ENCODE data around the gene ARF1. TPM values are rescaled to one million over a fixed set of nuclear protein-coding genes. Genes with fewer than 3 reads are reported as not detected.

ARF1 gene
- total RNA-seq, 1 experiment from 2014 or later = 330 TPM

- ChIA-PET CTCF (interaction anchor here (1.1 to 1.3 kb wide), 2 partner anchors 19 to 85 kb away, joined by 3 to 6 read pairs; no protein-coding TSS in a partner anchor), POLR2A (no interaction called here)
- Mint-ChIP-seq H3K4me3 (no peak overlapping the region), H3K27me3 (ENCODE audit: low read depth) (no peaks in the 10 kb centered on the region), H3K36me3 (peaks cover 33% of the 10 kb centered on the region), H3K4me1 (peaks cover 28% of the 10 kb centered on the region), H3K27ac (no peak overlapping the region; the same call in 1 of the 2 replicates), H3K9me3 (peaks cover 11% of the 10 kb centered on the region)
- DNase-seq (ENCODE audit: low spot score) (no peak), ATAC-seq (no peak)
- TF ChIP-seq, protein P1, sequence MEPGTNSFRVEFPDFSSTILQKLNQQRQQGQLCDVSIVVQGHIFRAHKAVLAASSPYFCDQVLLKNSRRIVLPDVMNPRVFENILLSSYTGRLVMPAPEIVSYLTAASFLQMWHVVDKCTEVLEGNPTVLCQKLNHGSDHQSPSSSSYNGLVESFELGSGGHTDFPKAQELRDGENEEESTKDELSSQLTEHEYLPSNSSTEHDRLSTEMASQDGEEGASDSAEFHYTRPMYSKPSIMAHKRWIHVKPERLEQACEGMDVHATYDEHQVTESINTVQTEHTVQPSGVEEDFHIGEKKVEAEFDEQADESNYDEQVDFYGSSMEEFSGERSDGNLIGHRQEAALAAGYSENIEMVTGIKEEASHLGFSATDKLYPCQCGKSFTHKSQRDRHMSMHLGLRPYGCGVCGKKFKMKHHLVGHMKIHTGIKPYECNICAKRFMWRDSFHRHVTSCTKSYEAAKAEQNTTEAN (CRISPR knock-in tag; IDR thresholded peaks at IDR 0.05) = no peak
- TF ChIP-seq NFE2L1 (CRISPR knock-in tag; IDR thresholded peaks at IDR 0.05) = no peak
- no peak for TF ChIP-seq CREB1 (CRISPR knock-in tag; IDR thresholded peaks at IDR 0.05)
- TF ChIP-seq ATF6 (CRISPR knock-in tag; IDR thresholded peaks at IDR 0.05) = no peak
- no peak for TF ChIP-seq OVOL2 (CRISPR knock-in tag; IDR thresholded peaks at IDR 0.05; ENCODE audit: borderline replicate concordance)
- TF ChIP-seq, protein P2, sequence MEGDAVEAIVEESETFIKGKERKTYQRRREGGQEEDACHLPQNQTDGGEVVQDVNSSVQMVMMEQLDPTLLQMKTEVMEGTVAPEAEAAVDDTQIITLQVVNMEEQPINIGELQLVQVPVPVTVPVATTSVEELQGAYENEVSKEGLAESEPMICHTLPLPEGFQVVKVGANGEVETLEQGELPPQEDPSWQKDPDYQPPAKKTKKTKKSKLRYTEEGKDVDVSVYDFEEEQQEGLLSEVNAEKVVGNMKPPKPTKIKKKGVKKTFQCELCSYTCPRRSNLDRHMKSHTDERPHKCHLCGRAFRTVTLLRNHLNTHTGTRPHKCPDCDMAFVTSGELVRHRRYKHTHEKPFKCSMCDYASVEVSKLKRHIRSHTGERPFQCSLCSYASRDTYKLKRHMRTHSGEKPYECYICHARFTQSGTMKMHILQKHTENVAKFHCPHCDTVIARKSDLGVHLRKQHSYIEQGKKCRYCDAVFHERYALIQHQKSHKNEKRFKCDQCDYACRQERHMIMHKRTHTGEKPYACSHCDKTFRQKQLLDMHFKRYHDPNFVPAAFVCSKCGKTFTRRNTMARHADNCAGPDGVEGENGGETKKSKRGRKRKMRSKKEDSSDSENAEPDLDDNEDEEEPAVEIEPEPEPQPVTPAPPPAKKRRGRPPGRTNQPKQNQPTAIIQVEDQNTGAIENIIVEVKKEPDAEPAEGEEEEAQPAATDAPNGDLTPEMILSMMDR (IDR thresholded peaks at IDR 0.05) = no peak
- no peak for TF ChIP-seq GABPB1 (CRISPR knock-in tag; IDR thresholded peaks at IDR 0.05)
- TF ChIP-seq MXD4 (CRISPR knock-in tag; IDR thresholded peaks at IDR 0.05; ENCODE audit: borderline replicate concordance) = no peak
- TF ChIP-seq, protein P3, sequence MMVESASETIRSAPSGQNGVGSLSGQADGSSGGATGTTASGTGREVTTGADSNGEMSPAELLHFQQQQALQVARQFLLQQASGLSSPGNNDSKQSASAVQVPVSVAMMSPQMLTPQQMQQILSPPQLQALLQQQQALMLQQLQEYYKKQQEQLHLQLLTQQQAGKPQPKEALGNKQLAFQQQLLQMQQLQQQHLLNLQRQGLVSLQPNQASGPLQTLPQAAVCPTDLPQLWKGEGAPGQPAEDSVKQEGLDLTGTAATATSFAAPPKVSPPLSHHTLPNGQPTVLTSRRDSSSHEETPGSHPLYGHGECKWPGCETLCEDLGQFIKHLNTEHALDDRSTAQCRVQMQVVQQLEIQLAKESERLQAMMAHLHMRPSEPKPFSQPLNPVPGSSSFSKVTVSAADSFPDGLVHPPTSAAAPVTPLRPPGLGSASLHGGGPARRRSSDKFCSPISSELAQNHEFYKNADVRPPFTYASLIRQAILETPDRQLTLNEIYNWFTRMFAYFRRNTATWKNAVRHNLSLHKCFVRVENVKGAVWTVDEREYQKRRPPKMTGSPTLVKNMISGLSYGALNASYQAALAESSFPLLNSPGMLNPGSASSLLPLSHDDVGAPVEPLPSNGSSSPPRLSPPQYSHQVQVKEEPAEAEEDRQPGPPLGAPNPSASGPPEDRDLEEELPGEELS (CRISPR knock-in tag; IDR thresholded peaks at IDR 0.05) = no peak
- TF ChIP-seq SOX15 (CRISPR knock-in tag; IDR thresholded peaks at IDR 0.05) = no peak
- no peak for TF ChIP-seq NR2C2 (CRISPR knock-in tag; IDR thresholded peaks at IDR 0.05)
- TF ChIP-seq ZNF121 (CRISPR knock-in tag; IDR thresholded peaks at IDR 0.05) = no peak
Measured at GRCh38 chr1:228090613-228091081, 8.1 kb downstream of the ARF1 start.

- H3K4me3 Mint-ChIP-seq = no peak overlapping the region
- POLR2A ChIA-PET = interaction anchor here (2.0 kb wide), 1 partner anchor 9 kb away, joined by 4 read pairs; the partner anchor contains the start of gene ARF1
Measured at GRCh38 chr1:228091084-228091483, 8.6 kb downstream of the ARF1 start.

More at GRCh38 chr1:228091084-228091483, 8.6 kb downstream of the ARF1 start:
- TF ChIP-seq, protein P4, sequence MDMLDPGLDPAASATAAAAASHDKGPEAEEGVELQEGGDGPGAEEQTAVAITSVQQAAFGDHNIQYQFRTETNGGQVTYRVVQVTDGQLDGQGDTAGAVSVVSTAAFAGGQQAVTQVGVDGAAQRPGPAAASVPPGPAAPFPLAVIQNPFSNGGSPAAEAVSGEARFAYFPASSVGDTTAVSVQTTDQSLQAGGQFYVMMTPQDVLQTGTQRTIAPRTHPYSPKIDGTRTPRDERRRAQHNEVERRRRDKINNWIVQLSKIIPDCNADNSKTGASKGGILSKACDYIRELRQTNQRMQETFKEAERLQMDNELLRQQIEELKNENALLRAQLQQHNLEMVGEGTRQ (CRISPR knock-in tag; IDR thresholded peaks at IDR 0.05) = no peak
- no peak for TF ChIP-seq RELA (CRISPR knock-in tag; IDR thresholded peaks at IDR 0.05; ENCODE audit: borderline replicate concordance)
- TF ChIP-seq CREM (CRISPR knock-in tag; IDR thresholded peaks at IDR 0.05) = no peak
- TF ChIP-seq NR3C1 (CRISPR knock-in tag; conservative IDR thresholded peaks at IDR 0.05; ENCODE audit: low read depth) = no peak
- TF ChIP-seq ZMAT4 (CRISPR knock-in tag; IDR thresholded peaks at IDR 0.05) = no peak
- TF ChIP-seq ZNF425 (CRISPR knock-in tag; conservative IDR thresholded peaks at IDR 0.05) = no peak
- TF ChIP-seq TEAD1 (CRISPR knock-in tag; IDR thresholded peaks at IDR 0.05) = no peak
- TF ChIP-seq JAZF1 (CRISPR knock-in tag; IDR thresholded peaks at IDR 0.05) = no peak
- TF ChIP-seq MXD4 (CRISPR knock-in tag; IDR thresholded peaks at IDR 0.05; ENCODE audit: borderline replicate concordance) = no peak
- CTCF ChIA-PET = interaction anchor here (1.1 to 1.3 kb wide), 2 partner anchors 19 to 86 kb away, joined by 3 to 6 read pairs; no protein-coding TSS in a partner anchor
- Mint-ChIP-seq H3K4me1 (peaks cover 28% of the 10 kb centered on the region), H3K36me3 (peaks cover 35% of the 10 kb centered on the region), H3K9me3 (peaks cover 11% of the 10 kb centered on the region), H3K27ac (no peak overlapping the region; the same call in 1 of the 2 replicates), H3K27me3 (ENCODE audit: low read depth) (no peaks in the 10 kb centered on the region)
- no peak for DNase-seq (ENCODE audit: low spot score)
- no peak for ATAC-seq

Measured in WTC11 (cell line).